BE2C (cell line): ENCODE measurements around the gene CAB39.

Experiments used
- DNase-seq: peaks from one replicate; pipeline ENCODE4 v3.0.0-alpha.2; 2020
- H3K27me3 ChIP-seq: fragments of 250-450 bp; sonication (Bioruptor Pico); 2 replicates; pipeline ENCODE4 v1.5.1; 2020; ENCODE audit warnings: mild to moderate bottlenecking
- H3K36me3 ChIP-seq: fragments of 250-450 bp; sonication (Bioruptor Pico); 2 replicates; pipeline ENCODE4 v1.5.1; 2020; ENCODE audit warnings: mild to moderate bottlenecking
- H3K4me1 ChIP-seq: fragments of 250-450 bp; sonication (Bioruptor Pico); 2 replicates; pipeline ENCODE4 v1.5.1; 2020
- H3K4me3 ChIP-seq: 2 replicates; pipeline ENCODE4 v1.5.1; 2011; ENCODE audit warnings: low read depth, low read length
- H3K9me3 ChIP-seq: fragments of 250-450 bp; sonication (Bioruptor Pico); 2 replicates; pipeline ENCODE4 v1.5.1; 2020
- TF ChIP-seq, protein P1 (sequence below): IDR thresholded peaks from 2 replicates; pipeline ENCODE4 v1.5.1; 2012; ENCODE audit warnings: mild to moderate bottlenecking, low read depth, low read length

The CAB39 gene

DNA sequence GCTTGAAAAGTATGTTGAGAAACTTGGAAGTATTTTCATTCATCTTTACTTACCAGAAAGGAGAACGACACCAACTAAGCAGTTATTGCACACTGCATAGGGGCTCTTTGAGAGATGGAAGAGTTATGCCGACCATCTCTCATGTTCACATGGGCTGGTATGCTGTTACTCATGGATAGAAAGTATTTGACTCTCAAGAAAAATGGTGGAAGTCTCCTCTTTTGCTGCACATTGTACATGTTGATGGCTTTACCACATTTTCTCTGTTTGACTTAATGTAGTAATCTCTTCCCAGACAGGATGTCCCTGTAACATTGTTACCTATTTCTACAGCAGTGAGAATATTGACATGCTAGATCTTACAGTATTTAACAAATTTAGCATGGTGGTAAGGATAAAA is 23.2 kb downstream of the CAB39 start:
- no peak for DNase-seq
- H3K9me3 ChIP-seq, result no peaks in the 10 kb centered on the region
- H3K36me3 ChIP-seq, result no peaks in the 10 kb centered on the region
- TF ChIP-seq, protein P1, sequence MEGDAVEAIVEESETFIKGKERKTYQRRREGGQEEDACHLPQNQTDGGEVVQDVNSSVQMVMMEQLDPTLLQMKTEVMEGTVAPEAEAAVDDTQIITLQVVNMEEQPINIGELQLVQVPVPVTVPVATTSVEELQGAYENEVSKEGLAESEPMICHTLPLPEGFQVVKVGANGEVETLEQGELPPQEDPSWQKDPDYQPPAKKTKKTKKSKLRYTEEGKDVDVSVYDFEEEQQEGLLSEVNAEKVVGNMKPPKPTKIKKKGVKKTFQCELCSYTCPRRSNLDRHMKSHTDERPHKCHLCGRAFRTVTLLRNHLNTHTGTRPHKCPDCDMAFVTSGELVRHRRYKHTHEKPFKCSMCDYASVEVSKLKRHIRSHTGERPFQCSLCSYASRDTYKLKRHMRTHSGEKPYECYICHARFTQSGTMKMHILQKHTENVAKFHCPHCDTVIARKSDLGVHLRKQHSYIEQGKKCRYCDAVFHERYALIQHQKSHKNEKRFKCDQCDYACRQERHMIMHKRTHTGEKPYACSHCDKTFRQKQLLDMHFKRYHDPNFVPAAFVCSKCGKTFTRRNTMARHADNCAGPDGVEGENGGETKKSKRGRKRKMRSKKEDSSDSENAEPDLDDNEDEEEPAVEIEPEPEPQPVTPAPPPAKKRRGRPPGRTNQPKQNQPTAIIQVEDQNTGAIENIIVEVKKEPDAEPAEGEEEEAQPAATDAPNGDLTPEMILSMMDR, result no peak
- H3K4me3 ChIP-seq, result no peak overlapping the region
- H3K4me1 ChIP-seq, result peaks cover 7% of the 10 kb centered on the region
- H3K27me3 ChIP-seq, result no peaks in the 10 kb centered on the region

- H3K36me3 ChIP-seq, result peaks cover 3% of the 10 kb centered on the region; the same call in 1 of the 2 replicates
- DNase-seq, result no peak
- no peaks in the 10 kb centered on the region for H3K27me3 ChIP-seq
- TF ChIP-seq, protein P1, result no peak
- H3K9me3 ChIP-seq, result no peaks in the 10 kb centered on the region
- peaks cover 7% of the 10 kb centered on the region for H3K4me1 ChIP-seq
- H3K4me3 ChIP-seq, result no peak overlapping the region
Measured at GRCh38 chr2:230737300-230737699, 24.7 kb downstream of the CAB39 start.

GRCh38 chr2:230737791-230738226 is 25.2 kb downstream of the CAB39 start:
- no peak for DNase-seq
- Histone ChIP-seq H3K4me1 (peaks cover 7% of the 10 kb centered on the region), H3K36me3 (peaks cover 3% of the 10 kb centered on the region; the same call in 1 of the 2 replicates), H3K4me3 (no peak overlapping the region), H3K9me3 (no peaks in the 10 kb centered on the region), H3K27me3 (no peaks in the 10 kb centered on the region)
- TF ChIP-seq, protein P1, result no peak

DNA sequence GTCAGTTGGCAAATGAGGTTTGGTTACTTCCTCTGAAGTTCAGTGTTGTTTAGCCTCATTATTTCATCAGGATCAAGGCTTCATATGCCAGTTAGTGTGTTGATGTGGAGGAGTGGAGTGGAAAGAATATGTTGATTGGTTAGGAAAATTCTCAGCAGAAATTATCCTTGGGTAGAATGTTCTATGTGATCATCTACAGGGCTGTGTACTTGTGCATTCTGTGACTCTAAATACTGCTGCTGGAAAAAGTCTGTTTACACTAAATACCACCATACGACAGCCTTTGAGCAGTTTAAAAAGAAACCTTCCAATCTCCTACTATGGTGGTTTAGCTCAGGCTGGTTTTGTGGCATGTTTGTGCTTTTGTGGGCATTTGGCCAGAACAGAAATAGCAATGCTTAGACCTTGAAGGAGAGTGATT is 25.8 kb downstream of the CAB39 start:
- H3K9me3 ChIP-seq, result no peaks in the 10 kb centered on the region
- no peak for DNase-seq
- H3K4me3 ChIP-seq, result no peak overlapping the region
- TF ChIP-seq, protein P1, result no peak
- peaks cover 3% of the 10 kb centered on the region; the same call in 1 of the 2 replicates for H3K36me3 ChIP-seq
- H3K4me1 ChIP-seq, result peaks cover 7% of the 10 kb centered on the region
- H3K27me3 ChIP-seq, result no peaks in the 10 kb centered on the region

- Histone ChIP-seq H3K36me3 (peaks cover 3% of the 10 kb centered on the region; the same call in 1 of the 2 replicates), H3K9me3 (no peaks in the 10 kb centered on the region), H3K27me3 (no peaks in the 10 kb centered on the region), H3K4me3 (no peak overlapping the region), H3K4me1 (peaks cover 7% of the 10 kb centered on the region)
- TF ChIP-seq, protein P1, result no peak
- no peak for DNase-seq
Measured at GRCh38 chr2:230738924-230739323, 26.3 kb downstream of the CAB39 start.

GRCh38 chr2:230739961-230740360 is 27.3 kb downstream of the CAB39 start:
- Histone ChIP-seq H3K9me3 (no peaks in the 10 kb centered on the region), H3K4me3 (no peak overlapping the region), H3K36me3 (peaks cover 3% of the 10 kb centered on the region; the same call in 1 of the 2 replicates), H3K4me1 (peaks cover 7% of the 10 kb centered on the region), H3K27me3 (no peaks in the 10 kb centered on the region)
- TF ChIP-seq, protein P1, result no peak
- no peak for DNase-seq
